GM23338 (cell line): Measurements from ENCODE around the gene POLR2A. TPM values are rescaled to one million over a fixed set of nuclear protein-coding genes. Genes with fewer than 3 reads are reported as not detected.

ENCODE experiments used
- ATAC-seq: fragments of 200-7000 bp; cut with Tn5 transposase; 3 replicates; pipeline ENCODE4 v1.9.1; 2020
- DNase-seq: peaks from one replicate; pipeline ENCODE4 v3.0.0-alpha.2; 2015; ENCODE audit warnings: low spot score
- H2AFZ ChIP-seq: fragments of 200-600 bp; sonication (generic); 2 replicates; pipeline ENCODE4 v1.8.0; 2016; ENCODE audit warnings: antibody characterized with exemption, mild to moderate bottlenecking, moderate library complexity
- H3F3A ChIP-seq: fragments of 200-600 bp; sonication (generic); replicated peaks from 2 replicates; pipeline ENCODE4 v1.8.0; 2017; ENCODE audit warnings: antibody characterized with exemption, mixed run types, low read depth
- H3K27ac ChIP-seq: fragments of 200-600 bp; sonication (generic); 2 replicates; pipeline ENCODE4 v1.6.1; 2016; ENCODE audit warnings: low read depth
- H3K27me3 ChIP-seq: fragments of 200-600 bp; sonication (generic); 2 replicates; pipeline ENCODE4 v1.8.0; 2016; ENCODE audit warnings: mild to moderate bottlenecking, mixed run types, moderate library complexity; ENCODE audit not compliant: insufficient read depth
- H3K36me3 ChIP-seq: fragments of 200-600 bp; sonication (generic); 2 replicates; pipeline ENCODE4 v1.8.0; 2016; ENCODE audit warnings: mild to moderate bottlenecking; ENCODE audit not compliant: insufficient read depth
- H3K4me1 ChIP-seq: fragments of 200-600 bp; sonication (generic); 2 replicates; pipeline ENCODE4 v1.8.0; 2016; ENCODE audit warnings: mild to moderate bottlenecking, moderate library complexity; ENCODE audit not compliant: insufficient read depth
- H3K4me2 ChIP-seq: fragments of 200-600 bp; sonication (generic); 2 replicates; pipeline ENCODE4 v1.7.1; 2017; ENCODE audit warnings: mixed run types
- H3K4me3 ChIP-seq: fragments of 200-600 bp; sonication (generic); 2 replicates; pipeline ENCODE4 v1.6.1; 2016; ENCODE audit warnings: mixed run types
- H3K79me2 ChIP-seq: fragments of 200-600 bp; sonication (generic); replicated peaks from 2 replicates; pipeline ENCODE4 v1.8.0; 2017; ENCODE audit warnings: mild to moderate bottlenecking; ENCODE audit not compliant: insufficient read depth
- H3K9me2 ChIP-seq: fragments of 200-600 bp; sonication (generic); 2 replicates; pipeline ENCODE4 v1.8.0; 2017; ENCODE audit not compliant: insufficient read depth
- H4K20me1 ChIP-seq: fragments of 200-600 bp; sonication (generic); replicated peaks from 2 replicates; pipeline ENCODE4 v1.8.0; 2017; ENCODE audit warnings: mild to moderate bottlenecking; ENCODE audit not compliant: insufficient read depth
- H3K27ac Mint-ChIP-seq: 2 replicates; pipeline ENCODE4 v1.8.0; 2020; ENCODE audit warnings: inconsistent platforms, mild to moderate bottlenecking, moderate library complexity, mixed read lengths
- H3K27me3 Mint-ChIP-seq: 3 replicates; pipeline ENCODE4 v1.8.0; 2022; ENCODE audit warnings: low read depth, mild to moderate bottlenecking, moderate library complexity, mixed read lengths, inconsistent platforms; ENCODE audit not compliant: insufficient read depth, poor library complexity
- H3K36me3 Mint-ChIP-seq: 3 replicates; pipeline ENCODE4 v1.8.0; 2021; ENCODE audit warnings: low read depth, mild to moderate bottlenecking, inconsistent platforms, moderate library complexity, mixed read lengths
- H3K4me1 Mint-ChIP-seq: 3 replicates; pipeline ENCODE4 v1.8.0; 2020; ENCODE audit warnings: mild to moderate bottlenecking, inconsistent platforms, mixed read lengths
- H3K4me3 Mint-ChIP-seq: 3 replicates; pipeline ENCODE4 v1.8.0; 2021; ENCODE audit warnings: moderate library complexity, mild to moderate bottlenecking, inconsistent platforms, mixed read lengths
- H3K9me3 Mint-ChIP-seq: 3 replicates; pipeline ENCODE4 v1.8.0; 2020; ENCODE audit warnings: moderate library complexity, mild to moderate bottlenecking, inconsistent platforms, mixed read lengths
- CREB1 ChIP-seq: fragments of 250-450 bp; sonication (Bioruptor Pico); IDR thresholded peaks from 2 replicates; pipeline ENCODE4 v1.5.0; 2020; ENCODE audit warnings: low read depth, mild to moderate bottlenecking, moderate library complexity
- CTCF ChIP-seq, 2 experiments: fragments of 200-600 bp in 1 of 2; sonication (generic) in 1 of 2; conservative IDR thresholded peaks; 2 replicates each; pipeline versions ENCODE4 v1.5.1 to v1.6.1; 2016 to 2017; ENCODE audit warnings: antibody characterized with exemption in 2 of 2, low read depth in 2 of 2, mild to moderate bottlenecking in 2 of 2, moderate library complexity in 1 of 2
- ETS1 ChIP-seq: IDR thresholded peaks from 2 replicates; pipeline ENCODE4 v1.6.1; 2016; ENCODE audit warnings: antibody characterized with exemption
- EZH2 ChIP-seq: fragments of 200-600 bp; sonication (generic); IDR thresholded peaks from one replicate; pipeline ENCODE4 v1.8.0; 2017; ENCODE audit warnings: antibody characterized with exemption, mild to moderate bottlenecking, low read depth; ENCODE audit not compliant: unreplicated experiment
- JUNB ChIP-seq: IDR thresholded peaks from one replicate; pipeline ENCODE4 v1.6.1; 2016; ENCODE audit warnings: antibody characterized with exemption; ENCODE audit not compliant: unreplicated experiment
- NANOG ChIP-seq: IDR thresholded peaks from 2 replicates; pipeline ENCODE4 v1.6.1; 2016; ENCODE audit warnings: antibody characterized with exemption, borderline replicate concordance
- POLR2AphosphoS5 ChIP-seq: IDR thresholded peaks from 2 replicates; pipeline ENCODE4 v1.6.1; 2016; ENCODE audit warnings: antibody characterized with exemption, low read depth
- REST ChIP-seq: IDR thresholded peaks from one replicate; pipeline ENCODE4 v1.6.1; 2018; ENCODE audit warnings: antibody characterized with exemption; ENCODE audit not compliant: unreplicated experiment
- STAT1 ChIP-seq: IDR thresholded peaks from one replicate; pipeline ENCODE4 v1.6.1; 2016; ENCODE audit warnings: antibody characterized with exemption; ENCODE audit not compliant: unreplicated experiment
- ZNF331 ChIP-seq: fragments of 250-450 bp; sonication (Bioruptor Pico); IDR thresholded peaks from 2 replicates; pipeline ENCODE4 v1.5.0; 2020; ENCODE audit warnings: low read depth, mild to moderate bottlenecking, moderate library complexity
- ZNF462 ChIP-seq: fragments of 250-450 bp; sonication (Bioruptor Pico); IDR thresholded peaks from 2 replicates; pipeline ENCODE4 v1.5.0; 2020; ENCODE audit warnings: mild to moderate bottlenecking, moderate library complexity
- polyA plus RNA-seq: library from polyadenylated mRNA; unstranded; fragments of >200 nt; fragmentation: Nextera tagmentation; extraction: Ambion mirVana; gene quantifications from 2 replicates; pipeline ENCODE4 v1.2.1, GENCODE V29; 2016
- total RNA-seq: library from RNA; depleted of rRNA; stranded (reverse); fragments of >200 nt; shearing (Covaris generic); gene quantifications from 2 replicates; pipeline ENCODE4 v1.2.3, GENCODE V29; 2014

POLR2A gene
- total and polyA plus RNA-seq, 2 experiments from 2014 or later = 56.8 to 151 TPM

- peaks cover 24% of the 10 kb centered on the region for H3K4me1 Mint-ChIP-seq
Measured at GRCh38 chr17:7463372-7463846, 20.8 kb upstream of the POLR2A start.

More at GRCh38 chr17:7463372-7463846, 20.8 kb upstream of the POLR2A start:
- no peak overlapping the region for H3K27ac Mint-ChIP-seq
- peaks cover 11% of the 10 kb centered on the region for H3K36me3 Mint-ChIP-seq
- H2AFZ ChIP-seq = no peak overlapping the region
- H3K79me2 ChIP-seq = no peaks in the 10 kb centered on the region
- no peak overlapping the region for H3K4me2 ChIP-seq
- no peaks in the 10 kb centered on the region for H3K36me3 ChIP-seq
- H3F3A ChIP-seq = 0 out of 2 replicates have a peak, but pooled peaks cover 5% of the 10 kb centered on the region
- TF ChIP-seq ZNF331 (CRISPR knock-in tag) (no peak), POLR2AphosphoS5 (no peak), ETS1 (no peak), ZNF462 (CRISPR knock-in tag) (no peak), CTCF (conservative IDR thresholded peaks at IDR 0.05; ENCODE audit: low read depth in 2 of 2) (no peak), CREB1 (no peak), REST (no peak), EZH2 (no peak), JUNB (no peak), STAT1 (no peak), NANOG (no peak)
- no peak overlapping the region for H3K27ac ChIP-seq
- no peak overlapping the region for H3K4me3 ChIP-seq
- H3K4me3 Mint-ChIP-seq = no peak overlapping the region
- H3K9me2 ChIP-seq = peaks cover 4% of the 10 kb centered on the region; the same call in 1 of the 2 replicates
- H3K27me3 Mint-ChIP-seq = peaks cover 17% of the 10 kb centered on the region
- peaks cover 15% of the 10 kb centered on the region; the same call in 1 of the 2 replicates for H3K4me1 ChIP-seq
- H3K9me3 Mint-ChIP-seq = no peaks in the 10 kb centered on the region
- no peaks in the 10 kb centered on the region for H3K27me3 ChIP-seq
- H4K20me1 ChIP-seq = no peaks in the 10 kb centered on the region
- DNase-seq (no peak), ATAC-seq (no peak)
